ENCODE results near the gene LRBA. TPM values are rescaled to one million over a fixed set of nuclear protein-coding genes. Genes with fewer than 3 reads are reported as not detected.

LRBA gene
- polyA plus RNA-seq, 3 donors from 2014 or later: 18.1 to 25.3 (median 19.6) TPM

GRCh38 chr4:150231107-150231770 is 783.8 kb downstream of the LRBA start:
- Mint-ChIP-seq H3K4me3 (no peak overlapping the region), H3K36me3 (no peaks in the 10 kb centered on the region), H3K27me3 (ENCODE audit: low read depth in 3 of 3) (peaks cover 0 to 5% (median 2%) of the 10 kb centered on the region in 3 donors), H3K9me3 (peaks cover 0 to 2% (median 0%) of the 10 kb centered on the region in 6 donors), H3K4me1 (no peaks in the 10 kb centered on the region), H3K27ac (no peak overlapping the region)
- DNase-seq: no peak

GRCh38 chr4:150230561-150230960 is 784.5 kb downstream of the LRBA start:
- no peak for DNase-seq
- H3K4me3 Mint-ChIP-seq: no peak overlapping the region
- no peaks in the 10 kb centered on the region for H3K4me1 Mint-ChIP-seq
- peaks cover 0 to 5% (median 2%) of the 10 kb centered on the region in 3 donors for H3K27me3 Mint-ChIP-seq (ENCODE audit: low read depth in 3 of 3)
- peaks cover 0 to 2% (median 0%) of the 10 kb centered on the region in 6 donors for H3K9me3 Mint-ChIP-seq
- H3K36me3 Mint-ChIP-seq: no peaks in the 10 kb centered on the region
- no peak overlapping the region for H3K27ac Mint-ChIP-seq

DNA sequence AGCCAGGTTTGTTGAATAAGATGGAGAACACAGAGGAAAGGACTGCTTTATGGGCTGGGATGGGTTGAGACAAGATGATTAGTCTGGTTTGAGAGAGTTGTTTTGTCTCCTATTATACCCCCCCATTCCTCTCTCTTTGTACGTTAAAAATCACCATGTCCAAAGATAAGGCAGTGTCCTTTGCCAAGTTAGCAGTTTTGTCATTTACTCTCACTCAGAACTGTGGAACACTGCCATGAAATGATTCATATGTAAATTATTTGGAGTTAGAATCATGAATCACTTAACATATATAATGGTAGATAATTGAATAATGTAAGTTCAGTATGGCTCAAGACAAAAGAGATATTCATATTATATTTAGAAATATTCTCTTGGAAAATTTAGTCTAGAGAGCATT is 785.6 kb downstream of the LRBA start:
- H3K27me3 Mint-ChIP-seq (ENCODE audit: low read depth in 3 of 3): peaks cover 0 to 5% (median 2%) of the 10 kb centered on the region in 3 donors
- no peak overlapping the region for H3K27ac Mint-ChIP-seq
- peaks cover 0 to 2% (median 0%) of the 10 kb centered on the region in 6 donors for H3K9me3 Mint-ChIP-seq
- H3K4me3 Mint-ChIP-seq: no peak overlapping the region
- no peaks in the 10 kb centered on the region for H3K36me3 Mint-ChIP-seq
- DNase-seq: no peak
- H3K4me1 Mint-ChIP-seq: no peaks in the 10 kb centered on the region

DNA sequence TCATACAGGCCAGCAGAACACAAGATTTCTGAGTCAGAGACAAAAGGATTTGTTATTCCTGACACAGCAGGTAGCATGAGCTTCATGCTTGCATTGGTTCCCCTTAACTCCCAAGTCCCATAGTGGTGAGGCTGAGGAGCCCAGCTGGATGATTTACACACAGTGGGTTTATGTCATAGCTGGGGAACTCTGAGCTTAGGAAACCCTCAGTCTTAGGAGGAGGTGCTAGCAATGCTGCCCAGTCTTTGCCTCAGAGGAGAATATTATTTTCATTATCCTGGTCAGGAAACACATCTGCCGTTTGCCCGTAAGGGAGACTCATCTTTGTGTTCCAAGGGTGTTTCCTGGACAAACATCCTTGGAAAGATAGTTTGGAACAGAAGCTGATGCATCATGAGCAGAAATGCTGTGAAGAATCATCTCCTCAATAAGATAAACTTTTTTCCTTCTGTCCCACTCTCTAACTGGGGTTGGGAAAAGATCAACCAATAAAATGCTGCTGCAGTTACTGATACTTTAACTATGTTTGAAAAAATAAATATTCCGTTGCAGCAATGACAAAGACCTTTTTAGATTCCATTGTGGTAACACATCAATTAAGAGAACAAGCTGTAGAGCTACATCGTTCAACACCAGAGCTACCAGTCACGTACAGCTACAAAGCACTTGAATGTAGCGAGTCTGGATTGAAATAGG is 790.0 kb downstream of the LRBA start:
- Mint-ChIP-seq H3K4me3 (no peak overlapping the region), H3K4me1 (no peaks in the 10 kb centered on the region), H3K9me3 (no peaks in the 10 kb centered on the region), H3K27ac (no peak overlapping the region), H3K27me3 (ENCODE audit: low read depth in 3 of 3) (peaks cover 0 to 6% (median 5%) of the 10 kb centered on the region in 3 donors), H3K36me3 (no peaks in the 10 kb centered on the region)
- no peak for DNase-seq

DNA sequence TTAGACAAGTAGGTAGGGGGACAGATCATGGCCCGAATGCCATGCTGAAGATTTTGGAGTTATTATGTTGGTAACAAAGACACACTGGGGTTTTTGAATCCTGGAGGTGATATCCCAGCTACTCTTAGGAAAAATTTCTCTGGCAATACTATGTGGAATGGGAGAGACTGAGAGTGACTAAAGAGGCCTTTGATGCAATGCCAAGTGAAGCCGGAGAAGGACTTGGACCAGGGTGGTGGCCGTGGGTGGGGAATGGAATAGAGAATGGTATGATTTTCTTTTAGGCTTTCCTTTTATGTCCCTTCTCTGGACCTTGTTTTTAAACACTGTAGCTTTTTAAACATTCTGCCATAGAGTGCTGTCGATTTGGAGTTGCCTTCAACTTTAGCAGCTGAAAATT is 795.2 kb downstream of the LRBA start:
- H3K36me3 Mint-ChIP-seq: no peaks in the 10 kb centered on the region
- H3K4me1 Mint-ChIP-seq: no peaks in the 10 kb centered on the region
- H3K27me3 Mint-ChIP-seq (ENCODE audit: low read depth in 3 of 3): peaks cover 1 to 6% (median 2%) of the 10 kb centered on the region in 3 donors
- DNase-seq: no peak
- H3K27ac Mint-ChIP-seq: no peak overlapping the region
- H3K9me3 Mint-ChIP-seq: no peaks in the 10 kb centered on the region
- H3K4me3 Mint-ChIP-seq: no peak overlapping the region

DNA sequence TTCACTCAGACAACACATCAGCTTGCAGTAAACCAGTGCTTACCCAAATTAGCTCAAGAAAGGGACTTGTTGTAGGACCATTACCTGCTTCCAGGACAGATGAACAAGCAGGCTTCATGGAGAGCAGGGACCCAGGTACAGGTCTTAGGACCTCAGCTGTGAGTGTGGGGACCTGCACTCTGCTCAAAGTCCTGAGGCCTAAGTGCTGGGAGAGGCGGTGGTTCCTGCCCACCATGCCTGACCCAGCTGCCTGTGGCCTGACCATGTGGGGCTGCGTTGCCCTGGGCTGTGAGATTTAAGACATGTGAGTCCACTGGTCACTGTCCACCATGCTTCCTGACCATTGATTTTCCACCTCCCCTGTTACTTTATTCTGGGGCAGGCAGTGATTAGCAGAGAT is 796.6 kb downstream of the LRBA start:
- Mint-ChIP-seq H3K27me3 (ENCODE audit: low read depth in 3 of 3) (peaks cover 1 to 6% (median 4%) of the 10 kb centered on the region in 3 donors), H3K27ac (no peak overlapping the region), H3K4me1 (no peaks in the 10 kb centered on the region), H3K9me3 (no peaks in the 10 kb centered on the region), H3K4me3 (no peak overlapping the region), H3K36me3 (no peaks in the 10 kb centered on the region)
- DNase-seq: no peak

GRCh38 chr4:150217808-150218207 is 797.3 kb downstream of the LRBA start:
- Mint-ChIP-seq H3K36me3 (no peaks in the 10 kb centered on the region), H3K9me3 (no peaks in the 10 kb centered on the region), H3K4me1 (no peaks in the 10 kb centered on the region)

DNA sequence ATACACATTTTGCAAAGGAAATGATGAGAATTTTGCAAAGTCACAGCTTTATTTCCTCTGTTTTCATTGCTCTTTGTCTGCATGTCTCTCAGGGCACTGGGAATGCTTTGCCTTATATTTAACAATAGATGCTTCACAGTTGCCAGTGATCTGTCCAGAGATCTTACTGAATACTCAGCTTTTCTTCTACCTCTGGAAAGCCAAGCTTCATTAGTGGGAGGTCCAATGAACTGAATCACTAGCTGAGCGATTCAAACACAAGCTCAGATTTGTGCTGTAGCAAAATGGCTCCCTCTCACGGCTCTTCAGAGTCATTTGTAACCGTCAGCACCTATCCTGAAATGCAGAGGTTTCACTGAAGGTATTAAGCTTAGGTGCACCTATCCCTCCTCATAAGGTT is 797.9 kb downstream of the LRBA start:
- Mint-ChIP-seq H3K9me3 (no peaks in the 10 kb centered on the region), H3K4me3 (no peak overlapping the region), H3K36me3 (no peaks in the 10 kb centered on the region), H3K27me3 (ENCODE audit: low read depth in 3 of 3) (peaks cover 1 to 6% (median 4%) of the 10 kb centered on the region in 3 donors), H3K27ac (no peak overlapping the region), H3K4me1 (no peaks in the 10 kb centered on the region)
- DNase-seq: no peak

More at GRCh38 chr4:150217808-150218207, 797.3 kb downstream of the LRBA start:
- no peak for DNase-seq
- Mint-ChIP-seq H3K27ac (no peak overlapping the region), H3K4me3 (no peak overlapping the region), H3K27me3 (ENCODE audit: low read depth in 3 of 3) (peaks cover 1 to 6% (median 4%) of the 10 kb centered on the region in 3 donors)

- no peak for DNase-seq
- Mint-ChIP-seq H3K27ac (no peak overlapping the region), H3K4me1 (no peaks in the 10 kb centered on the region), H3K9me3 (no peaks in the 10 kb centered on the region), H3K36me3 (no peaks in the 10 kb centered on the region), H3K27me3 (ENCODE audit: low read depth in 3 of 3) (peaks cover 1 to 6% (median 4%) of the 10 kb centered on the region in 3 donors), H3K4me3 (no peak overlapping the region)
Observed at GRCh38 chr4:150216726-150217125, 798.4 kb downstream of the LRBA start.

GRCh38 chr4:150215601-150216000 is 799.5 kb downstream of the LRBA start:
- Mint-ChIP-seq H3K27ac (no peak overlapping the region), H3K4me3 (no peak overlapping the region), H3K9me3 (no peaks in the 10 kb centered on the region), H3K27me3 (ENCODE audit: low read depth in 3 of 3) (peaks cover 1 to 12% (median 4%) of the 10 kb centered on the region in 3 donors), H3K4me1 (no peaks in the 10 kb centered on the region), H3K36me3 (no peaks in the 10 kb centered on the region)
- no peak for DNase-seq

Other genes starting within 250 kb of the LRBA start
- gene RPS3A, start 84.3 kb upstream of the LRBA start, polyA plus RNA-seq: 1,000 to 10,000 TPM; 1,390 to 5,226 (median 1,859) TPM

Measured in immature natural killer cell (primary cell).